ENCODE measurements around the gene UBQLNL. TPM values are rescaled to one million over a fixed set of nuclear protein-coding genes. Genes with fewer than 3 reads are reported as not detected.

UBQLNL gene
- total and polyA plus RNA-seq, 8 donors, result 0.12 to 0.92 (median 0.55) TPM; not detected in 4

DNA sequence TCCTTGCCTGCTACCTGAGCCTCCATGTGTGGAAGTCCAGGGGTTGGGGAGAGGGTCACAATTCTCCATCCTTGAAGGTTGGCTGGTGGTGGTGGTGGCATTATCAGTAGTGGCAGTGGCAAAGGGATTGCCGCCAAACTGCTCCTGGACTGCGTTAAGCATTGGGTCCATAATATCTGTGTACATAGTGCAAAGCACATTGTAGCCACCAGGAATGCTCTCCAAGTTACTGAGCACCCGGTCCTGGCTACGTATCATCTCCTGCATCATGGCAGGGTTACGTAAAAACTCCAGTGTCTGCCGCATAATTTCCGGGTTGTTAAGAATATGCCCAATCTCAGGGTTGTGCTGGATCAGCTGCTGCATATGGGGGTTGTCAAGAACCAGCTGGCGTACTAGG is 7.9 kb downstream of the UBQLNL start:
- 88 to 95% (median 93%) methylated on average over 7 to 8 of the region's 8 CpGs for WGBS, 5 donors
- no peak for DNase-seq
- H3K4me3 ChIP-seq, result no peak overlapping the region
- no peak overlapping the region for H3K27ac ChIP-seq
- no peaks in the 10 kb centered on the region for H3K9me3 ChIP-seq
- TF ChIP-seq POLR2A (IDR thresholded peaks at IDR 0.05), result no peak
- TF ChIP-seq CTCF (IDR thresholded peaks at IDR 0.05), result no peak
- TF ChIP-seq POLR2AphosphoS5 (IDR thresholded peaks at IDR 0.05), result no peak
- no peak for TF ChIP-seq EP300 (IDR thresholded peaks at IDR 0.05)
- no peaks in the 10 kb centered on the region for H3K36me3 ChIP-seq
- no peaks in the 10 kb centered on the region for H3K4me1 ChIP-seq
- intact Hi-C loops (cut with DNase I; ENCODE audit: low total_unique reads), result no loop called here
- H3K27me3 ChIP-seq, result no peaks in the 10 kb centered on the region

GRCh38 chr11:5507933-5508305 is 8.6 kb downstream of the UBQLNL start:
- Histone ChIP-seq H3K27me3 (no peaks in the 10 kb centered on the region), H3K4me1 (no peaks in the 10 kb centered on the region), H3K27ac (no peak overlapping the region), H3K36me3 (no peaks in the 10 kb centered on the region), H3K4me3 (no peak overlapping the region), H3K9me3 (no peaks in the 10 kb centered on the region)
- TF ChIP-seq POLR2A (IDR thresholded peaks at IDR 0.05) (no peak), CTCF (IDR thresholded peaks at IDR 0.05) (no peak), POLR2AphosphoS5 (IDR thresholded peaks at IDR 0.05) (no peak), EP300 (IDR thresholded peaks at IDR 0.05) (no peak)
- DNase-seq, result no peak
- intact Hi-C loops (cut with DNase I; ENCODE audit: low total_unique reads), result no loop called here
- WGBS, 5 donors, result 76 to 81% (median 79%) methylated on average over 6 of the region's 6 CpGs

- no peak for TF ChIP-seq POLR2AphosphoS5 (IDR thresholded peaks at IDR 0.05)
- TF ChIP-seq POLR2A (IDR thresholded peaks at IDR 0.05), result no peak
- no peak for TF ChIP-seq EP300 (IDR thresholded peaks at IDR 0.05)
- no peak for TF ChIP-seq CTCF (IDR thresholded peaks at IDR 0.05)
- Histone ChIP-seq H3K4me3 (no peak overlapping the region), H3K27me3 (no peaks in the 10 kb centered on the region), H3K36me3 (no peaks in the 10 kb centered on the region), H3K4me1 (no peaks in the 10 kb centered on the region), H3K9me3 (no peaks in the 10 kb centered on the region), H3K27ac (no peak overlapping the region)
- intact Hi-C loops (cut with DNase I; ENCODE audit: low total_unique reads), result no loop called here
- DNase-seq, result no peak
- 76 to 89% (median 82%) methylated on average over 9 of the region's 9 CpGs for WGBS, 5 donors
Measured at GRCh38 chr11:5507177-5507932, 9.1 kb downstream of the UBQLNL start.

- Histone ChIP-seq H3K27me3 (no peaks in the 10 kb centered on the region), H3K4me3 (no peak overlapping the region), H3K36me3 (no peaks in the 10 kb centered on the region), H3K9me3 (no peaks in the 10 kb centered on the region), H3K27ac (no peak overlapping the region), H3K4me1 (no peaks in the 10 kb centered on the region)
- DNase-seq, result no peak
- TF ChIP-seq POLR2AphosphoS5 (IDR thresholded peaks at IDR 0.05), result no peak
- TF ChIP-seq POLR2A (IDR thresholded peaks at IDR 0.05), result no peak
- no peak for TF ChIP-seq EP300 (IDR thresholded peaks at IDR 0.05)
- TF ChIP-seq CTCF (IDR thresholded peaks at IDR 0.05), result no peak
- intact Hi-C loops (cut with DNase I; ENCODE audit: low total_unique reads), result no loop called here
- WGBS, 5 donors, result 83 to 87% (median 85%) methylated on average over 9 of the region's 9 CpGs
Measured at GRCh38 chr11:5505363-5506048, 11.0 kb downstream of the UBQLNL start.
